ENCODE data around the gene KCNQ5.
A peak's percentile ranks its signal among the peaks of the same experiment; 100 is the strongest.

Gene KCNQ5

DNA sequence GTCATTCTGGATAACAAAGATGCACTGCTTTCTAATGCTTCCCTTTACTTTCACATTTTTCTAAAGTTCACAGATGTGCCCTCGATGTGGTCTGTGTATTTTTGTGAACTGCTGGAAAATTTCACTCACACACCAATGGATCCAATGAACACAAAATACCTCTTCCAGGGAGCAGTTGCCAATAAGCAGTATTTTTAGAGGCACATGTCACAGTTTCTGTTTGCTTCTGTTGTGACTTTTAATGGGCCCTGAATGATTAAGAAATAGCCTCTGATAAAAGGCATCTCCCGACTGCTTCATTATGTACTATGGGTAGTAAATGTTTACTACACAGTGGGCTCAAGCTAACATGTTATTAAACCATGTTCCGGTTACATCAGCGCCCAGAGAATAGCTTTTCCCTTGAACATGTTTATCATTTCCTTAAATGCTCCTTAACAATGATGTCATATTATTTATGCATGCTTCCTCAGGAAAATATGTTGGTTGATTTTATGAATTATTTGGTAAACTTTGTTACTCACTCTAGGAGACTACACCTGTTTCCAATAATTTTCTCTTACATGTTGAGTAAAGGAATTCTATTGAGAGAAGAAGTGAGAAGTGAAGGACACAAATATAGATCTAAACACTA lies 188.0 kb downstream of the KCNQ5 start:
- Histone ChIP-seq H3K4me1 (ENCODE audit: control insufficient read depth, insufficient read depth, low read length) (0 out of 2 replicates have a peak, but pooled peaks cover 5% of the 10 kb centered on the region), H3K9me3 (ENCODE audit: control insufficient read depth, insufficient read depth, low read depth, low read length) (no peaks in the 10 kb centered on the region), H3K4me3 (ENCODE audit: low read depth, low read length) (no peak overlapping the region), H3K27ac (ENCODE audit: extremely low read depth, low read depth, low read length) (no peak overlapping the region), H3K36me3 (ENCODE audit: control insufficient read depth in 2 of 2, insufficient read depth in 1 of 2, low read length in 2 of 2) (no peaks in the 10 kb centered on the region)
- ChIA-PET CTCF (interaction anchor here (0.6 to 1.1 kb wide), 3 partner anchors 13 to 1626 kb away, joined by 3 read pairs; no protein-coding TSS in a partner anchor), POLR2A (no interaction called here)
- TF ChIP-seq SP7 (tag by site-specific recombination; IDR thresholded peaks at IDR 0.05) (0 out of 2 replicates have a peak, but pooled peaks have one; percentile 17), ZNF837 (tag by site-specific recombination; IDR thresholded peaks at IDR 0.05) (no peak), ZFP37 (tag by site-specific recombination; IDR thresholded peaks at IDR 0.05) (no peak)
- TF ChIP-seq, protein P1, sequence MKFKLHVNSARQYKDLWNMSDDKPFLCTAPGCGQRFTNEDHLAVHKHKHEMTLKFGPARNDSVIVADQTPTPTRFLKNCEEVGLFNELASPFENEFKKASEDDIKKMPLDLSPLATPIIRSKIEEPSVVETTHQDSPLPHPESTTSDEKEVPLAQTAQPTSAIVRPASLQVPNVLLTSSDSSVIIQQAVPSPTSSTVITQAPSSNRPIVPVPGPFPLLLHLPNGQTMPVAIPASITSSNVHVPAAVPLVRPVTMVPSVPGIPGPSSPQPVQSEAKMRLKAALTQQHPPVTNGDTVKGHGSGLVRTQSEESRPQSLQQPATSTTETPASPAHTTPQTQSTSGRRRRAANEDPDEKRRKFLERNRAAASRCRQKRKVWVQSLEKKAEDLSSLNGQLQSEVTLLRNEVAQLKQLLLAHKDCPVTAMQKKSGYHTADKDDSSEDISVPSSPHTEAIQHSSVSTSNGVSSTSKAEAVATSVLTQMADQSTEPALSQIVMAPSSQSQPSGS (tag by site-specific recombination; IDR thresholded peaks at IDR 0.05; ENCODE audit: low read depth), result peak; percentile 88

DNA sequence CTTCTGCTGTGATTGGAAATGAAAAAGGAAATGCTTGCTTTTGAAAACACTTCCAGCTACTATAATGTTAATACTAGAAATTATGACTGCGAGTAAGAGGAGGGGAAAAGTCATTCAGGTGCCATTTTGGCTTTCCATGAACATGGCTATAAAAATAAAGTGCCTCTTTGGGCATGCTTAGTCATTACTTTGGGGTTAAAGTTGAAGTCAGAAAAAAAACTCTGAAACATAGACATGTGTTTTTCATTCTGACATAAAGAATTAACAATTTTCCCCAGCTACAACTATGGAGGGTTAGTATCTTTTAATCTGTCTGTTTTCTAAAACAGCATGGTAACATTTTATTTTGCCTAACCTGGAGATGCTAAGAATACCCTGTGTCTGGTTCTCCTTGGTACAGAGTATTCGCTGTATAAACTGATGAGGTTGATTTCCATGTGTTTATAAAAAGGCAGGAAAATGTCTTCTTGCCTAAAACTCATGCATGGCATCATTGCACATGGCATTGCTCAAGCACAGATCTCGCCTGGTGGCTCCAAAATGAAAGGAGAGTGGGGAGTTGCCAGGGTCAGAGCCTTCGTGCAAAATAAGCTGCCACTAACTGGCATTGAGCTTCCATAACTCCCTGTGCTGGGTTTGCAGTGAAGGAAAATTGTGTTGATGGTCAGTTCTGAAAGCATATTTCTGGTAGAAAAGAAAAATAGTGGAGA lies 188.9 kb downstream of the KCNQ5 start:
- Histone ChIP-seq H3K27ac (ENCODE audit: extremely low read depth, low read depth, low read length) (no peak overlapping the region), H3K4me1 (ENCODE audit: control insufficient read depth, insufficient read depth, low read length) (0 out of 2 replicates have a peak, but pooled peaks cover 5% of the 10 kb centered on the region), H3K4me3 (ENCODE audit: low read depth, low read length) (no peak overlapping the region), H3K9me3 (ENCODE audit: control insufficient read depth, insufficient read depth, low read depth, low read length) (no peaks in the 10 kb centered on the region), H3K36me3 (ENCODE audit: control insufficient read depth in 2 of 2, insufficient read depth in 1 of 2, low read length in 2 of 2) (no peaks in the 10 kb centered on the region)
- CTCF ChIA-PET, result interaction anchor here (0.6 to 1.3 kb wide), 4 partner anchors 12 to 1627 kb away, joined by 3 read pairs; no protein-coding TSS in a partner anchor
- TF ChIP-seq, protein P2, sequence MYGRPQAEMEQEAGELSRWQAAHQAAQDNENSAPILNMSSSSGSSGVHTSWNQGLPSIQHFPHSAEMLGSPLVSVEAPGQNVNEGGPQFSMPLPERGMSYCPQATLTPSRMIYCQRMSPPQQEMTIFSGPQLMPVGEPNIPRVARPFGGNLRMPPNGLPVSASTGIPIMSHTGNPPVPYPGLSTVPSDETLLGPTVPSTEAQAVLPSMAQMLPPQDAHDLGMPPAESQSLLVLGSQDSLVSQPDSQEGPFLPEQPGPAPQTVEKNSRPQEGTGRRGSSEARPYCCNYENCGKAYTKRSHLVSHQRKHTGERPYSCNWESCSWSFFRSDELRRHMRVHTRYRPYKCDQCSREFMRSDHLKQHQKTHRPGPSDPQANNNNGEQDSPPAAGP (tag by site-specific recombination; IDR thresholded peaks at IDR 0.05), result no peak
- TF ChIP-seq ZBTB8A (tag by site-specific recombination; IDR thresholded peaks at IDR 0.05), result no peak
- TF ChIP-seq ZIC2 (tag by site-specific recombination; IDR thresholded peaks at IDR 0.05), result no peak
- TF ChIP-seq ZNF510 (tag by site-specific recombination; IDR thresholded peaks at IDR 0.05; ENCODE audit: insufficient replicate concordance), result no peak
- TF ChIP-seq ZNF184 (tag by site-specific recombination; IDR thresholded peaks at IDR 0.05), result no peak
- no peak for TF ChIP-seq ZNF626 (tag by site-specific recombination; IDR thresholded peaks at IDR 0.05)
- TF ChIP-seq, protein P3, sequence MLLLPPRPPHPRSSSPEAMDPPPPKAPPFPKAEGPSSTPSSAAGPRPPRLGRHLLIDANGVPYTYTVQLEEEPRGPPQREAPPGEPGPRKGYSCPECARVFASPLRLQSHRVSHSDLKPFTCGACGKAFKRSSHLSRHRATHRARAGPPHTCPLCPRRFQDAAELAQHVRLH (tag by site-specific recombination; IDR thresholded peaks at IDR 0.05), result no peak
- no peak for TF ChIP-seq ZNF624 (tag by site-specific recombination; IDR thresholded peaks at IDR 0.05)
- TF ChIP-seq ZNF629 (tag by site-specific recombination; IDR thresholded peaks at IDR 0.05), result no peak
- TF ChIP-seq, protein P4, sequence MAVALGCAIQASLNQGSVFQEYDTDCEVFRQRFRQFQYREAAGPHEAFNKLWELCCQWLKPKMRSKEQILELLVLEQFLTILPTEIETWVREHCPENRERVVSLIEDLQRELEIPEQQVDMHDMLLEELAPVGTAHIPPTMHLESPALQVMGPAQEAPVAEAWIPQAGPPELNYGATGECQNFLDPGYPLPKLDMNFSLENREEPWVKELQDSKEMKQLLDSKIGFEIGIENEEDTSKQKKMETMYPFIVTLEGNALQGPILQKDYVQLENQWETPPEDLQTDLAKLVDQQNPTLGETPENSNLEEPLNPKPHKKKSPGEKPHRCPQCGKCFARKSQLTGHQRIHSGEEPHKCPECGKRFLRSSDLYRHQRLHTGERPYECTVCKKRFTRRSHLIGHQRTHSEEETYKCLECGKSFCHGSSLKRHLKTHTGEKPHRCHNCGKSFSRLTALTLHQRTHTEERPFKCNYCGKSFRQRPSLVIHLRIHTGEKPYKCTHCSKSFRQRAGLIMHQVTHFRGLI (tag by site-specific recombination; IDR thresholded peaks at IDR 0.05), result no peak
- no peak for TF ChIP-seq ZNF600 (tag by site-specific recombination; IDR thresholded peaks at IDR 0.05)
- TF ChIP-seq ZFP41 (tag by site-specific recombination; IDR thresholded peaks at IDR 0.05; ENCODE audit: borderline replicate concordance), result no peak
- TF ChIP-seq SCRT2 (tag by site-specific recombination; IDR thresholded peaks at IDR 0.05), result no peak
- POLR2A ChIA-PET, result no interaction called here

All from HEK293 (cell line).